HG03060 (cell line): Measurements from ENCODE around the gene NF2.
"Not testable (repeated sequence)": the region's sequence is repeated elsewhere in the genome, so short reads cannot be mapped to it uniquely, and the experiment has no call there.

Source experiments
- ATAC-seq: cut with Tn5 transposase; IDR thresholded peaks from one replicate; pipeline ENCODE4 v1.9.1; 2021; ENCODE audit warnings: low read depth, moderate number of reproducible peaks; ENCODE audit not compliant: unreplicated experiment

NF2 gene

DNA sequence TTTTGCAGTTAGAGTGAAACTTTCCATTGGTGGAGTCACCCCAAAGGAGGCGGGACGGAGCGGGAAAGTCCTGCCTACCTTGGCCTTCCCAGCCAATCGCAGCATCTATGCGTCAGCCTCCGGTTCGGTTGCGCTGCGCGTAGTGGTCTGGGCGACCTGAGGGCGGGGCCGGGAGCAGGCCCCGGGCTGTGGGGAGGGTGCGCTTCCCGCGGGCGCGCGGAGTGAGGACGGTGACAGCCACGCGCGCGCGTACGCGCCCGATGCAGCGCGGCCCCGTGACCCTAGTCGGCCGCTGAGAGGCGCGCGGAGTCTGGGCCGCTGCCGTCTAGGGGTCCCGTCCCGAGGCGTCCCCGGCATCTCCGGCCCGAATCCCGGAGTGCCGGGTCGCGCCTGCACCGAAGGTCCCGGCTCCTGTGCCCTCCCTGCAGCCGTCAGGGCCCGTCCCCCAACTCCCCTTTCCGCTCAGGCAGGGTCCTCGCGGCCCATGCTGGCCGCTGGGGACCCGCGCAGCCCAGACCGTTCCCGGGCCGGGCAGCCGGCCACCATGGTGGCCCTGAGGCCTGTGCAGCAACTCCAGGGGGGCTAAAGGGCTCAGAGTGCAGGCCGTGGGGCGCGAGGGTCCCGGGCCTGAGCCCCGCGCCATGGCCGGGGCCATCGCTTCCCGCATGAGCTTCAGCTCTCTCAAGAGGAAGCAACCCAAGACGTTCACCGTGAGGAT is at the start of gene NF2:
Gene NF2 (plus strand): TSS at position 276 of the 718 bp plus-strand sequence. CDS start 366 bp downstream, at position 642.
- peak; percentile 96 for ATAC-seq

DNA sequence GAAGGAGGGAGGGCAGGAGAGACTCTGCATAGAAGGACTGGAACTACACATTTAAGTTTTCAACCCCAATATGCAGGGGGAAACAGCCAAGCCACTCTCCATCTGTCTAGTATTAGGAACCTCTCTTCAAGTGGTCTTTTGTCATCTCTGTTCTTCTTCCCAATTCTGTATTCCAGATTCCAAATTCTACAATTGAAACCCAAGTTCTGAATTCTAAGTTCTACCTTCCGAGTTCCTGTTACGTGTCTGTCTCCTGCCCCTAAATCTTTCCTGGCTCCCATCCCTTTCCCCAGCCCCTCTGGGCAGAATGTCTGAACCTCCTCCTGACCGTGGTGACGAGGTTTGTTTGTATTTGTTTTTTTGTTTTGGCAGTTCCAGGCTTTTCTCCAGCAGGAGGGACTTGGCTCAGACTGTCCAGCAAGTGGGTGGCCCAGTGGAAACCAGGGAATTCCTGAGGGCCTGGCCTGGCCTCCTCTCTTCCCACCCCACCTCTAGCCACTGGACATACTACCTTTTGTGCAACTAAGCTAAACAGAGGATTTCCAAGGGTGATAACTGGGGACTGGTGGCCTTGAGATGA is 48.3 kb upstream of the NF2 start:
- ATAC-seq, result no peak

DNA sequence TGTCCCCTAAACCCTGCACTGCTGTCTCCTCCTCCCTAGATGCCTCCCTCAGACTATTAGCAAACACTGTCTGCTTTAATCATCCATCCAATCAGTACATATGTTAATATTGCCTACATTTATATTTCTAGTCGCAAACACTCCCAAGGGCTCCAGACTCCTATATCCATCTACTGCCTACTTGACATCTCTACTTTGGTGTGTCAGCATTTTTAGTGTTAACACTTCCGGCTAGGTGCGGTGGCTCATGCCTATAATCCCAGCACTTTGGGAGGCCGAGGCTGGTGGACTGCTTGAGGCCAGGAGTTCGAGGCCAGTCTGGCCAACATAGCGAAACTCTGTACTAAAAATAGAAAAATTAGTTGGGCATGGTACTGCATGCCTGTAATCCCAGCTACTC is 44.4 kb upstream of the NF2 start:
- ATAC-seq, result no peak

DNA sequence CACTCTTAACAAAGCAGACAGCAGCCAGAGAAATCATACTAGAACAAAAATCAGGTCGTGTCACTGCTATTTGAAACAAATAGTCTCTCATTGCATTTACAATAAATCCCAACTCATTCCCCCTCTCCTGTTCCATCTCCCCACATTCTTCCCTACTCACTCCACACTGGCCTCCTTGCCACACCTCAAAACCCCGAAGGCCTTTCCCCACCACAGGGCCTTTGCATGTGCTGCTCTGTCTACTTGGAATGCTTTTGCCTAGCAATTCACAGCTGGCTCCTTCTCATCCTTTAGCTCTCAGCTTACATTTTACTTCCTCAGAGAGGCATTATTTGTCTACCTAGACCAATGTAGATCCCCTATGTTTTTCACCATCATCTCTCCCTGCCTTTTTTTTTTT is 43.6 kb upstream of the NF2 start:
- no peak for ATAC-seq

DNA sequence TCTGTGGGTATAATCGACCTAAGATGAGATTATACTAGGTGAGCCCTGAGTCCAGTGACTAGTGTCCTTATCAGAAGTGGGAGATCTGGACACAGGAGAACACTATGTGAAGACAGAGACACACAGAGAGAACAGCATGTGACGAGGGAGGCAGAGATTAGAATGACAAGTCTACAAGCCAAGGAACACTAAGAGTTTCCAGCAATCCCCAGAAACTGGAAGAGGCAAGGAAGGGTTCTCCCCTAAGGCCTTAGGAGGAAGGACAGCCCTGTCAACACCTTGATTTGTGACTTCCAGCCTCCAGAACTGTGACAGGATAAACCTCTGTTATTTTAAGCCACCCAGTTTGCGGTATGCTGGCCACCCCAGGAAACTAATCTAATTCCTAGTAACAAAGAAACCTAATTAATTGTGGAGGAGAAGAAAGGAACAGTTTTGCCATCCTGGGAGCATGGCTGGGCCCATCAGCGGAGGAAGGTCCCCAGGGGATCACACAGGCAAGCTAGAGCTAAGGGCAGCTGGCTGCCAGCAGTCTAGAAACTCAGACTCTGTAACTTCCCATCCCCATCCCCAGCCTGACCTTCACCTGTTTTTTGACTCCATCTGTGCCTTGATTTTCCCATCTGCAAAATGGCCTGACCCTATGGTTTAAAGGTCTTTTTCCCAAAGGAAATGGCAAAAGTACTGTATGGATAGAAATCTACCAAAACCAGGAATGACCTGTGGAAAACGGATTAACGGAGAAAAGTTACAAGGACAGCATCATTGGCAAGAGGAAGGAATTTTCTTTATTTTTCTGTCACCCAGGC is 39.6 kb upstream of the NF2 start:
- no peak for ATAC-seq

DNA sequence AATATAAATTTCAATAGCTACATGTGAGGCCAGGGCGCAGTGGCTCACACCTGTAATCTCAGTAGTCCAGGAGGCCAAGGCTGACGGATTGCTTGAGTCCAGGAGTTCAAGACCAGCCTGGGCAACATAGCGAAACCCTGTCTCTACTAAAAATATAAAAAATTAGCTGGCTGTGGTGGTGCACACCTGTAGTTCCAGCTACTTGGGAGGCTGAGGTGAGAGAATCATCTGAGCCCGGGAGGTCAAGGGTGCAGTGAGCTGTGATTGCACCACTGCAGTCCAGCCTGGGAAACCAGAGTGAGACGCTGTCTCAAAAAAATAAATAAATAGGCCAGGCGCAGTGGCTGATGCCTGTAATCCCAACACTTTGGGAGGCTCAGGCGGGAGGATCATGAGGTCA is 36.9 kb upstream of the NF2 start:
- not testable (repeated sequence) for ATAC-seq

DNA sequence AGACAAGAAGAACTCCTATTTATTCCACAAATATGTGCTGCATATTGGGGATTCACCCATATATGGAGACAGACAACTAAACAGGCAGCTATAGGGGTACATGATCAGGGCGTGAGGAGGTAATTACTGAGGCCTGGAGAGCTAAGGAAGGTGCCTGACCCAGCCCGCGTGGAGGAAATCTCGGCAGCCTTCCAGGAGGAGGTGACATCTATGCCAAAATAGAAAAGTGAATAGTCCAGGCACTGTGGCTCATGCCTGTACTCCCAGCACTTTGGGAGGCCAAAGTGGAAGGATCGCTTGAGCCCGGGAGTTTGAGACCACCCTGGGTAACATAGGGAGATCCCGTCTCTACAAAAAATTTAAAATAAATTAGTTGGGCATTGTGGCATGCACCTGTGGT is 36.1 kb upstream of the NF2 start:
- ATAC-seq, result no peak

DNA sequence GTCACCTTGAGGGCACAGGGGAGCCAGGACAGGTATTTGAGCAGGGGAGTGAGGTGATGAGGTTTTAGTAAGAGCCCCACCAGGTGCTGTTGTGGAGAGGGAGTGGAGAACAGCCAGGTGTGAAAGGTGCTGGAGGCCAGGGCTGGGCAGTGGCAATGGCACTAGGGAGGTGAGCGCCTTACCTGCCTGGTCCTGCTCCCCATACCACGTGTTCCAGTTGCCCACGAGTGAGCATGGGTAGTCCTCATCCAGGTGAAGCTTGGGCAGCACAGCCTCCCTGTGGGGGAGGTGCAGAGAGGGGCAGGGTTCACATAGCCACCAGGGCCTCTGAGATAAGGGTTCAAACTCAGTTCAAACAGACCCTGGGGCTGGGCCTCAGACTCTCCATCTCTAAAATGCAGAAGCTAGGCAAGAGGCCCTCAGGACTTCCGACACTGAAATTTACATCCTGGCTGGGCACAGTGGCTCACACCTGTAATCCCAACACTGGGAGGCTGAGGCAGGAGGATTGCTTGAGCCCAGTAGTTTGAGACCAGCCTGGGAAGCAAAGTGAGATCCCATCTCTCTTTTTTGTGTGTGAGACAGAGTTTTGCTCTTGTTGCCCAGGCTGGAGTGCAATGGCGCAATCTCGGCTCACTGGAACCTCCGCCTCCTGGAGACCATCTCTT is 34.3 kb upstream of the NF2 start:
- no peak for ATAC-seq

DNA sequence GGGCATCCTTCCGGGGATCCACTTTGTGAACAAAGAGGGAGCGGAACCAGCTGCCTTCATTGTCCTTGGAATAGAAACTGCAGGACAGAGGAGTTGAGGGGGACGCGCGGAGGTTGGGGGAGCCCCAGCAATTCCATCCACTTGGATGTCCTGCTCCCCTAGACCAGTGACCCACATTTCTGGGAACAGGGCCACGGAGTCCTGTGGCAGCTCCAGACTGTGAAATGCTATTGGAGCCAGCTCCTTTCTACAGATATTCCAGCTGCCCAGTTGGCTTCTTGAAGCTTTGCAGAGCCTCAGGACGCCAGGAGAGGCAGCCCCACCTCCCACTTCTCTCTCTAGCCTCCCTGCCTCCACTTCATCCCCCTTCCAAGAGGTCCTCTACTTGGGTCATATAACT is 33.0 kb upstream of the NF2 start:
- no peak for ATAC-seq

DNA sequence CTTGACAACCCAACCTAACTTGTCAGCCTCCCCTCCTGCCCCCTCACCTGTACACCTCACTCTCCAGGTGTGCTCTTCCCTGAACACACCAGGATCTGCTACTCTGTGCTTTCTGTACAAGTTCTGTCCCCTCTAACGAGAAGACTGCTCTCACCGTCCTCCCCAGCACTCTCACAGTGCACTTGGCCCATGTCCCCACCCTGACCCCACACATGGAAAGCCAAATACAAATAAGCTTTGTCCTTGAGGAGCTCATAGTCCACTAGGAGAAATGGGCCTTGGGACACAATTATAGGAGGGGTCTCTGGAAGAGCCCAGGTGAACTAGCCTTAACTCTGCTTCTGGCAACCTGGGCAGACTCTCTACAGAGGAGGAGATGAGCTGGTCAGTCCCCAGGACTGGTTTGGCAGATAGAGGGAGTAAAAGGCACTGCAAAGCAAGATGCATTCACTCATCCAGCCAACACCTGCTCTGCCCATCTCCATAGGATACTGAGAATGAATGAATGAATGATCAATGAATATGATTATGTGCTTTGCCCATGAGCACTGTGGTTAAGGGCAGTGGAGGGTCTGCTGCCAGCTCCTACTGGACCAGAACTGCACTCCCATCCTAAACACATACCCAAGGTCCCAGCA is 32.4 kb upstream of the NF2 start:
- ATAC-seq, result no peak

DNA sequence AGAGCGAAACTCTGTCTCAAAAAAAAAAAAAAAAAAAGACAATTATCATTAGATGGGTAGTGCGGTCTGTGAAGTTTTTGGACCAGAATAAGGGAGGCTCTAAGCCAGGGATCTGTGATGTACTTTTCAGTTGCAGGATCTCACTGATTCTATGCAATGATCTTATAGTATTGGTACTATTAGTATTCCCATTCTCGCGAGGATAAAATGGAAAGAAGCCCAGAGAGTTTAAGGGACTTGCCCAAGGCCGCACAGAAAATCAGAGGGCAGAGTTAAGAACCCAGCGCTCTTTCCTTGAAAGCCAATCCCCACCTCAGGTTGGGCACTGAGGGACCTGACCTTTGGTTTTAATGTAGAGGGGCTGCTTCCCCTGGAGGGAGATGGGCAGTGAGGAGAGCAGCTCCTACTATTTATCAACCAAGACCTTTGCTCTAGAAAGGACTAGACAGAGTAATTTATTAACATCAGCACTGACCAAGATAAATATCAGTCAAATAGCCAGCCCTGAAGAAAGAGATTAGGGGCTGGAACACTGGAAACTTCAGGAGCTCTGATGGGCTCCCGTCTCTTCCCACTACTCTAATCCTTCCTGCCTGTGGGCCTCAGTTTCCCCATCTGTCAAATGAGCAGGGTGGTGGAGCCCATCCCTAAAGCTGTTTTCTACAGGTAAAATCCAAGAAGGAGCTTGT is 28.5 kb upstream of the NF2 start:
- ATAC-seq, result no peak

DNA sequence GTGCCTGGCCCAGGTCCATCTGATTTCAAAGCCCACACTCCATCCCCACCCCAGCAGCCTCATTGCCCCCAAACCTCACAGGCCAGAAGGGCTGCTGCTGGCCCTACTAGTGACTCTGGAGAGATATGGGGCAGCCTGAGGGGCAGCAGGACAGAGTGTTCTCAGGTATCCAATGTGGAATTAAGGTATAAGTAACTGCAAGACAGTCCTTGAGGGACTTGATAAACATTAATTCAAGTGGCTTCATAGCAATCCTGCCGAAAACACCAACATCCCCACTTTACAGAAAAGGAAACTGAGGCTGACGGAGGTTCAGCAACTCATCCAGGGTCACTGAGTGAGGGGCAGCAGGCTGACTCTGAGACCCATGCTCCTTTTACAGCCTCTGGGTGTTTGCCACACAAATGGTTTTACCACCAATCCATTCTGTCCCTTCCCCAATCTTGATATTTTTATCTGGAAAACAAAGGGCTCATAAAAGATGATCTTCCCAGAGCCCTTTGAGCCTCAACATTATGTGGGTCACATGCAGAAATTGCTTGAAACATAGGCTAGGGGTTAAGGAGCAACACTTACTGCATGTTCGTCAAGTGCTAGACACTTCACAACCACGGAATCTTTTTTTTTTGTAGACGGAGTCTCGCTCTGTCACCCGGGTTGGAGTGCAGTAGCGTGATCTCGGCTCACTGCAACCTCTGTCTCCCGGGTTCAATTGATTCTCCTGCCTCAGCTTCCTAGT is 24.8 kb upstream of the NF2 start:
- ATAC-seq, result no peak

DNA sequence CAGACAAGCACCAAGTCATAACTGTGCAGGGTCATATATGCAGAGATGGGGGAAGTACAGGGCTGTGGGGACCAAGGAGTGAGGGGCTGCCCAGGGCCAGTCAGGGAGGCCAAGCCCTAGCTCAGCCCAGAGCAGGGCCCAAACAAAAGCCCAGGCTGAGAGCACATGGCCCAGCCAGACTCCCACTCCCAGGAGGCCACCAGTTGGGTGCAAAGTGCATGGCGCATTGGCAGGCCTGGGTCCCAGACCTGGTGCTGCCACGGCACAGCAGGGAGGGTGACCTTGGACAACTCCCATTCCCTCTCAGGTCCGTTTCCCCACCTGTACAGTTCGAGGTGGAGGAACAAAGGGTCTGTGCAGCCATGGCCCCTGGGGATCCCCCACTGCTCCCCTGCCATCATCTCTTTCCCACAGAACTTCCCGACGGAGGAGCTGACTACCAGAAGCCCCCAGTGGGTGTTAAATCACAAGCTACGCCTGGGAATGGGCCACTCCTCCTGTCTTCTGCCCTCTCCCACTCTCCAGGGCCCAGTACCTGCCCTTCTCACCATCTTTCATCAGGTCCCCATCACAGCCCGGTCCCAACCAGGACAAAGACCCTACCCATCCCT is 23.1 kb upstream of the NF2 start:
- ATAC-seq, result no peak

DNA sequence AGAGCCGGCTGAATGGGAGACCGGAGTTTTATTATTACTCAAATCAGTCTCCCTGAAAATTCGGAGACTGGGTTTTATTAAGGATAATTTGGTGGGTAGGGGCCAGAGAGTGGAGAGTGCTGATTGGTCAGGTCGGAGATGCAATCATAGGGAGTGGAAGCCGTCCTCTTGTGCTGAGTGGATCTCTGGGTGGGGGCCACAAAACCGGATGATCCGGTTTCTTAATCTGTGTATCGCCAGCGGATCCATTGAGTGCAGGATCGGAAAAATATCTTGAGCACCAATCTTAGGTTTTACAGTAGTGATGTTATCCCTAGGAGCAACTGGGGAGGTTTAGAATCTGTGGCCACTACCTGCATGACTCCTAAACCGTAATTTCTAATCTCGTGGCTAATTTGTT is 21.6 kb upstream of the NF2 start:
- ATAC-seq, result no peak

DNA sequence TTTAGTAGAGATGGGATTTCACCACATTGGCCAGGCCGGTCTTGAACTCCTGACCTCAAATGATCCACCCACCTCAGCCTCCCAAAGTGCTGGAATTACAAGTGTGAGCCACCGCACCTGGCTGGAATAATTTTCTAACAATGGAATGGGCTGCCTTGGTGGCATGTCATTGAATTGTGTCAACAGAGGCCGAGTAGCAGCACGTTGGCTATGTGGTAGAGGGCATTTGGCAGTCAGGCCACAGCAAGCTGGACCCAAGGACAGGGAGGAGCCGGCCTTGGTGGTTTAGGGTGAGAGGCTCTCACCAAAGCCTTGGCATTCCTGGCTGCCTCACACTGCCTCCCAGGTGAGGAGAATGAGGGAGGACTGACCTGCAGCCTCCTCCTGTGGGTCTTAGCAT is 18.5 kb upstream of the NF2 start:
- no peak for ATAC-seq

DNA sequence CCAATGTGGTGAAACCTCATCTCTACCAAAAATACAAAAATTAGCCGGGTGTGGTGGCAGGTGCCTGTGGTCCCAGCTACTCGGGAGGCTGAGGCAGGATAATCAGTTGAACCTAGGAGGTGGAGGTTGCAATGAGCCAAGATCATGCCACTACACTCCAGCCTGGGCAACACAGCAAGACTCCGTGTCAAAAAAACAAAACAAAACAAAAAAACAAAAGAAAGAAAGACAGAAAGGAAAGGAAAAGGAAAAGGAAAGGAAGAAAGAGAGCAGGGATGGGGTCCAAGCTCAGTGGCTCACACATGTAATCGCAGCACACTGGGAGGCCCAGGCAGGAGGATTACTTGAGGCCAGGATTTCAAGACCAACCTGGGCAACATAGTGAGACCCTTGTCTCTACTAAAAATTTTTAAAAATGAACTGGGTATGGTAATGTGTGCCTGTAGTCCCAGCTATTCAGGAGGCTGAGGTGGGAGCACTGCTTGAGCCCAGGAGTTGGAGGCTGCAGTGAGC is 17.2 kb upstream of the NF2 start:
- not testable (repeated sequence) for ATAC-seq

DNA sequence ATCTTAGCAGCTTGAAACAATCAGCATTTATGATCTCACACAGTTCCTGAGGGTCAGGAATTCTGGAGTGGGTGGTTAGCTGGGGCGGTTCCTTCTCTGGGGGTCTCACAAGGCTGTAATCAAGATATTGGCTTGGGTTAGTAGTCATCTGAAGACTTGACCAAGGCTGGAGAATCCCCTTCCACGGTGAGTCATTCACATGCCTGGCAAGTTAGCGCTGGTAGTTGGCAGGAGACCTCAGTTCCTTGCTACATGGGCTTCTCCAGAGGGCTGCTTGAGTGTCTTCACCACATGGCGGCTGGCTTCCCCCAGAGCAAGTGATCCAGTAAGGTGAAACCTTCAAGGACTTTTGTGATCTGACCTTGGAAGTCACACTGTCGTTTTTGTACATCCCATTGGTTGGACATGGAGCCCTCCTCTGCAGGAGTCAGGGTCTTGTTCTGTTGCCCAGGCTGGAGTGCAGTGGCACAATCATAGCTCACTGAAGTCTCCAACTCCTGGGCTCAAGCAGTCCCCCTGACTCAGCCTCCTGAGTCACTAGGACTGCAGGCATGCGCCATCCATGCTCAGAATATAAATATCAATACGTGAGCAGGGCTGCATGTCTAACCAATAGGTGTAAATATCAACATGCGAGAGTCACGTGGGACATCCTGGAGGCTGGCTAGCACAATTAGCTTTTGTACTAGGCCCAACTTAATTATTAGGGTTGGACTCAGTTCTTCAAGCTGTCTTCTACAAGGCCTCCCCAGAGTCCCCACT is 15.3 kb upstream of the NF2 start:
- ATAC-seq, result no peak

DNA sequence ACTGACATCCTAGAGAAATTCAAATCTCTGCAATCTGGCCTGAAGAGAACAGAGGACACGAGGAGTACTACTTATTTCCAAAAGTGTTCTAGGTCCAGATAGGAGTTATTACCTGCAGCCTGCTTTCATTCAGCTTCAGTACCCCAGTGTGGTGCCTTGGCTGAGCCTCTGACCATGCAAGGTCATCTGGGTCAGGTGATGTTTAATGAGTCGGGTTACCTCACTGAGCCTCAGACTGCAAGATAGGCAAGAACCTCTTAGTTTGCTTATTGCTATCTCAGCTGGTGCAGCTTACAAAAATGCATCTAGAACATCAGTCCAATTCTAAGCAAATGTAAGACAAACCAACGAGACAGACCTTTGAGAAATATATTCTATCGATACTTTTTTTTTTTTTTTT is 9.5 kb upstream of the NF2 start:
- no peak for ATAC-seq
